H1 (cell line): ENCODE measurements around the gene GPER1. TPM values are rescaled to one million over a fixed set of nuclear protein-coding genes. Genes with fewer than 3 reads are reported as not detected.

Source experiments
- CTCF ChIA-PET: fragments of 300-600 bp; sonication (Branson Sonifier 250); formaldehyde crosslinking; loops from one replicate; lab custom pipeline; 2021; ENCODE audit not compliant: partially characterized antibody; lab: Charles Lee
- POLR2A ChIA-PET: fragments of 300-600 bp; sonication (Branson Sonifier 250); formaldehyde crosslinking; loops from one replicate; lab custom pipeline; 2021; ENCODE audit warnings: inconsistent platforms; ENCODE audit not compliant: partially characterized antibody; lab: Charles Lee
- DNase-seq, 2 experiments: peaks; one replicate each; pipeline versions ENCODE4 v3.0.0 to v3.0.0-alpha.2; 2010 to 2022; ENCODE audit warnings: low spot score in 2 of 2, low read depth in 1 of 2, mixed read lengths in 1 of 2
- FAIRE-seq: peaks from 2 replicates; lab custom pipeline; 2011; peaks lifted over from hg19 to GRCh38; lab: Jason Lieb, UNC
- H2AFZ ChIP-seq: 2 replicates; pipeline ENCODE4 v1.8.1; 2012; ENCODE audit warnings: low read length, inconsistent platforms
- H2AK5ac ChIP-seq: 2 replicates; pipeline ENCODE4 v1.6.1; 2013; ENCODE audit warnings: low read depth, low read length
- H2BK120ac ChIP-seq: replicated peaks from 2 replicates; pipeline ENCODE3; 2013; ENCODE audit warnings: low read depth, low read length, inconsistent platforms
- H2BK12ac ChIP-seq: 2 replicates; pipeline ENCODE4 v1.6.1; 2013; ENCODE audit warnings: low read depth, low read length
- H2BK15ac ChIP-seq: 2 replicates; pipeline ENCODE4 v1.6.1; 2013; ENCODE audit warnings: low read length
- H2BK20ac ChIP-seq: 2 replicates; pipeline ENCODE4 v1.6.1; 2013; ENCODE audit warnings: low read length
- H2BK5ac ChIP-seq: 2 replicates; pipeline ENCODE4 v1.6.1; 2013; ENCODE audit warnings: low read depth, low read length
- H3K14ac ChIP-seq: 2 replicates; pipeline ENCODE4 v1.6.1; 2013; ENCODE audit warnings: inconsistent platforms; ENCODE audit not compliant: insufficient read length
- H3K18ac ChIP-seq: 2 replicates; pipeline ENCODE4 v1.6.1; 2013; ENCODE audit warnings: low read length; ENCODE audit errors: extremely low read depth
- H3K23ac ChIP-seq: 2 replicates; pipeline ENCODE4 v1.6.1; 2013; ENCODE audit warnings: inconsistent platforms; ENCODE audit not compliant: insufficient read length
- H3K23me2 ChIP-seq: 2 replicates; pipeline ENCODE4 v1.6.1; 2013; ENCODE audit warnings: low read depth, low read length
- H3K27ac ChIP-seq: 2 replicates; pipeline ENCODE4 v1.6.1; 2011; ENCODE audit warnings: low read depth, low read length, inconsistent platforms
- H3K27me3 ChIP-seq, 4 experiments: replicated peaks in 1 of 4; 1 replicate in 1 of 4; 2 replicates in 3 of 4; pipeline versions ENCODE4 v1.6.1 to v1.8.1; 2011 to 2013; ENCODE audit warnings: low read length in 3 of 4, mild to moderate bottlenecking in 3 of 4, inconsistent platforms in 2 of 4, mixed read lengths in 2 of 4, moderate library complexity in 1 of 4; ENCODE audit not compliant: control insufficient read depth in 3 of 4, insufficient read depth in 3 of 4; ENCODE audit errors: extremely low read depth in 1 of 4
- H3K36me3 ChIP-seq, 4 experiments: 2 replicates each; pipeline versions ENCODE4 v1.6.1 to v1.8.1; 2011 to 2013; ENCODE audit warnings: mild to moderate bottlenecking in 4 of 4, low read length in 3 of 4, moderate library complexity in 2 of 4, control low read depth in 1 of 4, inconsistent platforms in 1 of 4; ENCODE audit not compliant: insufficient read depth in 4 of 4, control insufficient read depth in 2 of 4
- H3K4ac ChIP-seq: replicated peaks from 2 replicates; pipeline ENCODE3; 2013; ENCODE audit warnings: low read length, low read depth, mixed read lengths, inconsistent platforms; ENCODE audit not compliant: insufficient read length
- H3K4me1 ChIP-seq, 4 experiments: replicated peaks in 1 of 4; 1 replicate in 1 of 4; 2 replicates in 3 of 4; pipeline versions ENCODE4 v1.6.1 to v1.8.1; 2011 to 2013; ENCODE audit warnings: low read length in 3 of 4, inconsistent platforms in 2 of 4, mixed read lengths in 1 of 4; ENCODE audit not compliant: insufficient read depth in 4 of 4, control insufficient read depth in 3 of 4
- H3K4me2 ChIP-seq, 2 experiments: 2 replicates each; pipeline versions ENCODE4 v1.6.1 to v1.8.1; 2011 to 2013; ENCODE audit warnings: low read depth in 2 of 2, low read length in 2 of 2, control low read depth in 1 of 2, inconsistent platforms in 1 of 2, mild to moderate bottlenecking in 1 of 2; ENCODE audit not compliant: insufficient read depth in 1 of 2
- H3K4me3 ChIP-seq, 4 experiments: fragments of 200-600, 300-600 bp in 1 of 4; sonication (generic), shearing (Covaris generic), sonication (Bioruptor Twin) in 1 of 4; 2 replicates each; pipeline versions ENCODE4 v1.5.1 to v1.8.1; 2011 to 2016; ENCODE audit warnings: low read length in 4 of 4, low read depth in 3 of 4, control low read depth in 2 of 4, inconsistent platforms in 2 of 4, mild to moderate bottlenecking in 2 of 4, mixed read lengths in 1 of 4, moderate library complexity in 1 of 4; ENCODE audit not compliant: insufficient read depth in 2 of 4; ENCODE audit errors: extremely low read depth in 1 of 4
- H3K56ac ChIP-seq: replicated peaks from 2 replicates; pipeline ENCODE3; 2013; ENCODE audit warnings: low read depth, mild to moderate bottlenecking, mixed read lengths, low read length, inconsistent platforms; ENCODE audit not compliant: insufficient read length
- H3K79me1 ChIP-seq: 2 replicates; pipeline ENCODE4 v1.6.1; 2013; ENCODE audit warnings: low read depth, low read length, control low read depth
- H3K79me2 ChIP-seq, 2 experiments: 2 replicates each; pipeline versions ENCODE4 v1.6.1 to v1.8.1; 2012 to 2013; ENCODE audit warnings: low read length in 2 of 2, mild to moderate bottlenecking in 2 of 2, inconsistent platforms in 1 of 2; ENCODE audit not compliant: insufficient read depth in 2 of 2, control insufficient read depth in 1 of 2
- H3K9ac ChIP-seq, 4 experiments: replicated peaks in 1 of 4; 1 replicate in 1 of 4; 2 replicates in 3 of 4; pipeline versions ENCODE4 v1.6.1 to v1.8.1; 2011 to 2013; ENCODE audit warnings: low read depth in 3 of 4, low read length in 3 of 4, control low read depth in 2 of 4, mild to moderate bottlenecking in 2 of 4, moderate library complexity in 2 of 4, inconsistent platforms in 1 of 4; ENCODE audit errors: extremely low read depth in 1 of 4
- H3K9me3 ChIP-seq, 2 experiments: 2 replicates each; pipeline versions ENCODE4 v1.6.1 to v1.8.1; 2012 to 2013; ENCODE audit warnings: mild to moderate bottlenecking in 2 of 2, moderate library complexity in 2 of 2, control low read depth in 1 of 2, inconsistent platforms in 1 of 2, low read depth in 1 of 2, low read length in 1 of 2, mixed read lengths in 1 of 2; ENCODE audit not compliant: insufficient read depth in 2 of 2
- H4K20me1 ChIP-seq, 2 experiments: replicated peaks in 1 of 2; 2 replicates each; pipeline versions ENCODE3 to v1.8.1; 2011 to 2013; ENCODE audit warnings: inconsistent platforms in 2 of 2, low read length in 2 of 2, mild to moderate bottlenecking in 1 of 2; ENCODE audit not compliant: insufficient read depth in 2 of 2, control insufficient read depth in 1 of 2
- H4K5ac ChIP-seq: 2 replicates; pipeline ENCODE4 v1.6.1; 2013; ENCODE audit warnings: low read length, low read depth, mixed read lengths, inconsistent platforms; ENCODE audit not compliant: insufficient read length
- H4K8ac ChIP-seq: 2 replicates; pipeline ENCODE4 v1.8.0; 2013; ENCODE audit warnings: mild to moderate bottlenecking, moderate library complexity, low read length, inconsistent platforms; ENCODE audit not compliant: insufficient read depth; ENCODE audit errors: extremely low read depth
- H4K91ac ChIP-seq: replicated peaks from 2 replicates; pipeline ENCODE3; 2013; ENCODE audit warnings: low read length, mixed read lengths, inconsistent platforms; ENCODE audit not compliant: insufficient read length
- CBX8 ChIP-seq: fragments of 300-800, 300-1000 bp; sonication (generic); IDR thresholded peaks from 2 replicates; pipeline ENCODE4 v1.7.1; 2016; ENCODE audit warnings: low read depth, low read length, borderline replicate concordance
- CEBPB ChIP-seq: IDR thresholded peaks from 2 replicates; pipeline ENCODE4 v1.6.1; 2012; ENCODE audit warnings: low read depth, low read length
- CREB1 ChIP-seq: IDR thresholded peaks from 2 replicates; pipeline ENCODE4 v1.6.1; 2012; ENCODE audit warnings: inconsistent platforms
- HDAC2 ChIP-seq, 2 experiments: fragments of 300-600 bp in 1 of 2; sonication (generic) in 1 of 2; IDR thresholded peaks; 2 replicates each; pipeline ENCODE4 v1.6.1; 2011 to 2012; ENCODE audit warnings: low read depth in 2 of 2, low read length in 2 of 2, mild to moderate bottlenecking in 2 of 2, moderate library complexity in 2 of 2, borderline replicate concordance in 1 of 2, inconsistent platforms in 1 of 2
- HDAC6 ChIP-seq: IDR thresholded peaks from one replicate; pipeline ENCODE4 v1.7.1; 2012; ENCODE audit warnings: low read depth, mild to moderate bottlenecking, inconsistent platforms, low read length, moderate library complexity
- KDM5A ChIP-seq: fragments of 200-600 bp; IDR thresholded peaks from 2 replicates; pipeline ENCODE4 v1.7.1; 2012; ENCODE audit warnings: mild to moderate bottlenecking, low read length, inconsistent platforms, mixed read lengths
- RAD21 ChIP-seq, 2 experiments: IDR thresholded peaks in 1 of 2; conservative IDR thresholded peaks in 1 of 2; 2 replicates each; pipeline ENCODE4 v1.6.1; 2011; ENCODE audit warnings: low read depth in 2 of 2, low read length in 2 of 2, improper control_type of control experiment in 1 of 2, inconsistent platforms in 1 of 2, mild to moderate bottlenecking in 1 of 2, moderate library complexity in 1 of 2
- RFX5 ChIP-seq: IDR thresholded peaks from 2 replicates; pipeline ENCODE4 v1.6.1; 2011; ENCODE audit warnings: low read depth, low read length, improper control_type of control experiment, borderline replicate concordance
- RNF2 ChIP-seq: fragments of 200-900, 300-1000 bp; sonication (generic); IDR thresholded peaks from 2 replicates; pipeline ENCODE4 v1.7.1; 2016; ENCODE audit warnings: borderline replicate concordance, low read depth, mild to moderate bottlenecking, antibody characterized with exemption, low read length; ENCODE audit not compliant: poor library complexity, severe bottlenecking; ENCODE audit errors: missing control alignments
- SIX5 ChIP-seq: IDR thresholded peaks from 2 replicates; pipeline ENCODE4 v1.6.1; 2011; ENCODE audit warnings: mild to moderate bottlenecking, low read depth, low read length
- TEAD4 ChIP-seq: IDR thresholded peaks from 2 replicates; pipeline ENCODE4 v1.6.1; 2012; ENCODE audit warnings: low read depth, low read length, inconsistent platforms, mixed read lengths
- WGBS, 2 experiments: shearing (Covaris generic) in 1 of 2; methylation state at CpG; one replicate each; pipeline versions ENCODE4 v1.1.6 to v1.1.7; 2013 to 2015; ENCODE audit warnings: low lambda C conversion rate in 2 of 2, mixed read lengths in 2 of 2, inconsistent platforms in 1 of 2, low coverage in 1 of 2, missing lambda C conversion rate in 1 of 2; ENCODE audit not compliant: insufficient replicate concordance in 2 of 2, insufficient coverage in 1 of 2, insufficient read length in 1 of 2; ENCODE audit errors: extremely low coverage in 1 of 2, missing lambda C conversion rate in 1 of 2; 5-methylcytosine and 5-hydroxymethylcytosine counted together
- polyA plus RNA-seq, 7 experiments: library from polyadenylated mRNA; depleted of rRNA in 3 of 7; stranded (reverse) in 5 of 7; unstranded in 2 of 7; fragments of >200 nt in 5 of 7; fragments of 200-250 nt in 2 of 7; gene quantifications; 1 replicate in 5 of 7; 2 replicates in 1 of 7; 4 replicates in 1 of 7; pipeline versions ENCODE4 v1.2.1 to v1.2.3, GENCODE V29; 2011 to 2013; ENCODE audit warnings: missing spikeins in 2 of 7, mixed read lengths in 2 of 7
- total RNA-seq: library from RNA; stranded (reverse); fragmentation: NEBNext Ultra II Directional; extraction: Animal tissue kit (Norgen Biotek cat#: 25700); gene quantifications from 2 replicates; pipeline ENCODE4 v1.2.1, GENCODE V29; 2021
- TF ChIP-seq, protein P1 (sequence below): IDR thresholded peaks from 2 replicates; pipeline ENCODE4 v1.6.1; 2012; ENCODE audit warnings: inconsistent platforms

Gene GPER1
- total and polyA plus RNA-seq, 2 of the 8 experiments (the other 6 are each of a cell fraction or from before 2014, with no cell fraction given) = 0.24 to 0.47 TPM

DNA sequence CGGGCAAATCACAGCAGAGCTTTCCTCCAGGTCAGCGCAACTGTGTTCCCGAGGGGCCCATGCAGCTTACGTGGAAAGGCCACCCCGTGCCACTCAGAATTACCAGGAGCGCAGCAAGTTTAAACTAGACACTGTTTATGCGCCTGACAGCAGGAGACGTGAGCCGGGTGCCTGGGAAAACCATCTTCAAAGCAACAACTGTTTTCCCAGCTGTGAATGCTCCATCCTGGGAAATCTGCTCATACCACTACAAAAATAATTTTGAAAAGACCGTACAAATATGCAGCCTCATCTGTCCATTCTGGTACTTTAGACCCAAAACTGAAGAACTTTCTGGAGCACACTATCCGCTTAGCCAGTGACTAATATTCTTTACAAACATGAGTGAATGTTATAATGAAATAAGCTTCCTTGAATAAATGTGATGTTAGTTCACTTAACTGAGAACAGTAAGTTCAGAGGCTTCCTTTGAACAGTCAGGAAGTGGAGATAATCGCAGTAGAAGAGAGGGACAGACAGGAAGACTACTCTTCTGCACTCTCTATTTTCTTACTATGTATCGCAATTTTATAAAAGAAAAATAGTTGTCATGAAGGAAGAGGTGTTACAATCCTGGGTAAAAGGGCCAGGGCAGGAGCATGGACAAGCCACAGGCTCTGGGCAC lies 16.7 kb downstream of the GPER1 start:
- H3K23ac ChIP-seq = no peak overlapping the region
- CTCF ChIA-PET = interaction anchor here (0.8 to 1.9 kb wide), 11 partner anchors 9 to 112 kb away, joined by 3 to 8 read pairs (median 3); no protein-coding TSS in a partner anchor
- no peak overlapping the region for H3K4me3 ChIP-seq
- H4K8ac ChIP-seq = no peak overlapping the region
- H3K4me1 ChIP-seq = no peaks in the 10 kb centered on the region
- H3K27ac ChIP-seq = no peak overlapping the region
- H2BK5ac ChIP-seq = no peak overlapping the region
- 93% methylated on average over 13 of the region's 13 CpGs; no CpG with 5 or more reads in 1 of the 2 experiments for WGBS, 2 experiments
- no peak overlapping the region for H3K4ac ChIP-seq
- peaks cover 0 to 15% of the 10 kb centered on the region in 2 experiments; a peak in 1 of 4 replicates for H3K79me2 ChIP-seq
- no peak for FAIRE-seq
- H2AK5ac ChIP-seq = no peak overlapping the region
- no peak overlapping the region for H3K9ac ChIP-seq
- H3K79me1 ChIP-seq = peaks cover 22% of the 10 kb centered on the region
- H3K18ac ChIP-seq = no peak overlapping the region
- H4K5ac ChIP-seq = no peak overlapping the region
- no peak overlapping the region for H3K14ac ChIP-seq
- no peaks in the 10 kb centered on the region for H3K36me3 ChIP-seq
- POLR2A ChIA-PET = interaction anchor here (0.8 to 1.7 kb wide), 2 partner anchors 8 to 16 kb away, joined by 3 to 5 read pairs; partner anchors contain the start of gene GPER1
- H3K9me3 ChIP-seq = no peaks in the 10 kb centered on the region
- no peak overlapping the region for H2BK120ac ChIP-seq
- H2BK15ac ChIP-seq = no peak overlapping the region
- no peak overlapping the region for H2BK12ac ChIP-seq
- no peak overlapping the region for H2AFZ ChIP-seq
- no peak overlapping the region for H3K56ac ChIP-seq
- H4K20me1 ChIP-seq = peaks cover 0 to 19% of the 10 kb centered on the region in 2 experiments
- DNase-seq = no peak
- H3K27me3 ChIP-seq = no peaks in the 10 kb centered on the region
- H3K4me2 ChIP-seq = no peak overlapping the region
- H2BK20ac ChIP-seq = no peak overlapping the region
- H4K91ac ChIP-seq = no peak overlapping the region
- H3K23me2 ChIP-seq = no peaks in the 10 kb centered on the region
- TF ChIP-seq HDAC2 (IDR thresholded peaks at IDR 0.05; ENCODE audit: borderline replicate concordance in 1 of 2, low read depth in 2 of 2, low read length in 2 of 2) (no peak), SIX5 (no peak), CREB1 (no peak), RFX5 (no peak), HDAC6 (no peak), CEBPB (no peak), TEAD4 (no peak), RAD21 (IDR thresholded peaks at IDR 0.05 in 1 of 2, conservative IDR thresholded peaks at IDR 0.05 in 1 of 2; ENCODE audit: low read depth in 2 of 2, low read length in 2 of 2) (no peak), KDM5A (no peak), RNF2 (no peak), CBX8 (no peak)
- TF ChIP-seq, protein P1, sequence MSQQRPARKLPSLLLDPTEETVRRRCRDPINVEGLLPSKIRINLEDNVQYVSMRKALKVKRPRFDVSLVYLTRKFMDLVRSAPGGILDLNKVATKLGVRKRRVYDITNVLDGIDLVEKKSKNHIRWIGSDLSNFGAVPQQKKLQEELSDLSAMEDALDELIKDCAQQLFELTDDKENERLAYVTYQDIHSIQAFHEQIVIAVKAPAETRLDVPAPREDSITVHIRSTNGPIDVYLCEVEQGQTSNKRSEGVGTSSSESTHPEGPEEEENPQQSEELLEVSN = no peak
